ENCODE data around the gene FOXN4.

Gene FOXN4

GRCh38 chr12:109288571-109288970 is 20.5 kb downstream of the FOXN4 start:
- POLR2A ChIA-PET = no interaction called here
- no peak for DNase-seq (ENCODE audit: low read depth, low spot score)
- TF ChIP-seq, protein P1, sequence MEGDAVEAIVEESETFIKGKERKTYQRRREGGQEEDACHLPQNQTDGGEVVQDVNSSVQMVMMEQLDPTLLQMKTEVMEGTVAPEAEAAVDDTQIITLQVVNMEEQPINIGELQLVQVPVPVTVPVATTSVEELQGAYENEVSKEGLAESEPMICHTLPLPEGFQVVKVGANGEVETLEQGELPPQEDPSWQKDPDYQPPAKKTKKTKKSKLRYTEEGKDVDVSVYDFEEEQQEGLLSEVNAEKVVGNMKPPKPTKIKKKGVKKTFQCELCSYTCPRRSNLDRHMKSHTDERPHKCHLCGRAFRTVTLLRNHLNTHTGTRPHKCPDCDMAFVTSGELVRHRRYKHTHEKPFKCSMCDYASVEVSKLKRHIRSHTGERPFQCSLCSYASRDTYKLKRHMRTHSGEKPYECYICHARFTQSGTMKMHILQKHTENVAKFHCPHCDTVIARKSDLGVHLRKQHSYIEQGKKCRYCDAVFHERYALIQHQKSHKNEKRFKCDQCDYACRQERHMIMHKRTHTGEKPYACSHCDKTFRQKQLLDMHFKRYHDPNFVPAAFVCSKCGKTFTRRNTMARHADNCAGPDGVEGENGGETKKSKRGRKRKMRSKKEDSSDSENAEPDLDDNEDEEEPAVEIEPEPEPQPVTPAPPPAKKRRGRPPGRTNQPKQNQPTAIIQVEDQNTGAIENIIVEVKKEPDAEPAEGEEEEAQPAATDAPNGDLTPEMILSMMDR (IDR thresholded peaks at IDR 0.05; ENCODE audit: insufficient read depth, low read length, missing control alignments) = no peak
- CTCF ChIA-PET = no interaction called here
- no peak overlapping the region for H3K4me3 ChIP-seq (ENCODE audit: low read depth, low read length)

DNA sequence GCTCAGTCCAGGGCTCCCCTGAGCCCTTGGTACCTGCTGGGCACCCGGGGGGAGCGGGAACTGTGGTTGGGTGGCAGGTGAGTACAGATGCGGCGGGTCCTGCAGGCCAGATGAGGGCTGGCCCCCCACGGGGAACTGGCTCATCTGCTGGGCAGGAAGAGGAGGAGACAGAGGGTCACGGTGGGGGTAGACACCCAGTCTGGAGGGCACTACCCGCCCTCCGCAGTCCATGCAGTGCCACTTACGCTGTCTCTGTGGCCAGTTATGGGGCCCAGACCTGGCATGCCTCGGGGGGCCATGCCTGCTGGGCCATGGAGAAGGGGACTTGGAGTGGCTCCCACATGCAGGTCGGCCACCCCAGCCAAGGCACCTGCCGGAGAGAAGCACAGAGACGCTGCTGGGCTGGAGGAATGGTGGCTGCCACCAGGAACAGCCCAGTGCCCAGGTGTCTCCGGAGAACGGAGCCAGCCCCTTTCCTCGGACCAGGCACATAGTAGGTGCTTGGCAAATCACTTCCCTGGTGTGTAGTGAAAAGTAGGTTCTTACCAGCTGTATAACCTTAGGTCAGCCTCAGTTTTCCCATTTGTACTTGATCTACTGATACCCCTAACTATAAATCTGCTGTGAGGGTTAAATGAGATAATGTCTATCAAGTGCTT is 21.1 kb downstream of the FOXN4 start:
- TF ChIP-seq, protein P1 (IDR thresholded peaks at IDR 0.05; ENCODE audit: insufficient read depth, low read length, missing control alignments) = no peak
- no peak for DNase-seq (ENCODE audit: low read depth, low spot score)
- ChIA-PET CTCF (no interaction called here), POLR2A (no interaction called here)
- H3K4me3 ChIP-seq (ENCODE audit: low read depth, low read length) = no peak overlapping the region

DNA sequence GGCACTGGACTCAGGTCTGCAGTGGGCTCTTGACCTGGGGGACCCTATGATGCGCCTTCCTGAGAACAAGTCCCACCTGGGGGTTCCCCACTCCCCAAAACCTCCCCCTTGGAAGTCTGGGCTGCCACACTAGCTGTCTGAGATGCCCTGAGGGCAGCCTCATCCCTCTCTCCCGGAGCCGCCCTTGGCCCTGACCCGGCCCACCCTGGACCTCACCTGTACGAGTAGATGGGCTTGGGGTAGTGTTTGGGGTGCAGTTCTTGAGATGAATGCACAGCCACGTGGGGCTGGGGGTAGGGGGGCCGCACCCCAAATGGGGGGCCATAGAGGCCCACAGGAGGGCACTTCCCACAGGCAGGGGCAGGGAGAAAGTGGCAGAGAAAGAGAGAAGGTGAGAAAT is 21.9 kb downstream of the FOXN4 start:
- DNase-seq (ENCODE audit: low read depth, low spot score) = no peak
- ChIA-PET CTCF (no interaction called here), POLR2A (no interaction called here)
- H3K4me3 ChIP-seq (ENCODE audit: low read depth, low read length) = no peak overlapping the region
- TF ChIP-seq, protein P1 (IDR thresholded peaks at IDR 0.05; ENCODE audit: insufficient read depth, low read length, missing control alignments) = no peak

DNA sequence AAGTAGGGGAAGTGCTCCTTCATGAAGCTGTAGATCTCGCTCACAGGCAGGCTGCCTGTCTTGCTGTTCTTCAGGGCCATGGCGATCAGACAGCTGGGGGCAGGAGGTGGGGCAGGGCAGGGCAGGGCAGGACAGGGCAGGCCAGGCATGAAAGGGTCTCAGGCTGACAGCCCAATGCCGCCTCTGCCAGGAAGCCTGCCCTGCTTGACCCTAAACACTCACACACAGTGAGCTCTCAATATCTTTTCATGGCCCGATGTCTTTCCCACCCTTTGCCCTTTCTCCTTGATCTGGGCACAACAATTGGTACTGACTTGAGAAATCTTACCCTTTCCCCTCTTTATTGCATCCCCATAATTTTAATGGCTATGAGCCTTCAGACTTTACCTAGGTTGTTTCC is 22.4 kb downstream of the FOXN4 start:
- POLR2A ChIA-PET = no interaction called here
- TF ChIP-seq, protein P1 (IDR thresholded peaks at IDR 0.05; ENCODE audit: insufficient read depth, low read length, missing control alignments) = no peak
- CTCF ChIA-PET = no interaction called here
- no peak for DNase-seq (ENCODE audit: low read depth, low spot score)
- no peak overlapping the region for H3K4me3 ChIP-seq (ENCODE audit: low read depth, low read length)

- ChIA-PET CTCF (no interaction called here), POLR2A (no interaction called here)
- DNase-seq (ENCODE audit: low read depth, low spot score) = no peak
- TF ChIP-seq, protein P1 (IDR thresholded peaks at IDR 0.05; ENCODE audit: insufficient read depth, low read length, missing control alignments) = no peak
- H3K4me3 ChIP-seq (ENCODE audit: low read depth, low read length) = no peak overlapping the region
These were observed 22.8 kb downstream of the FOXN4 start for GRCh38 chr12:109286252-109286651.

GRCh38 chr12:109284392-109284791 is 24.7 kb downstream of the FOXN4 start:
- POLR2A ChIA-PET = no interaction called here
- CTCF ChIA-PET = no interaction called here
- DNase-seq (ENCODE audit: low read depth, low spot score) = no peak
- H3K4me3 ChIP-seq (ENCODE audit: low read depth, low read length) = no peak overlapping the region
- TF ChIP-seq, protein P1 (IDR thresholded peaks at IDR 0.05; ENCODE audit: insufficient read depth, low read length, missing control alignments) = no peak

Data from AG04449 (cell line).